Activated naive CD8-positive, alpha-beta T cell treated with anti-CD3 and anti-CD28 coated beads, Interleukin-2, amount 50 U/mL, for 24 hours (primary cell): Measurements from ENCODE around the gene EML5.

Source experiments
- ATAC-seq: fragments of 150-1000 bp; cut with Tn5 transposase; one replicate; pipeline ENCODE4 v1.10.0; 2021
- DNase-seq: peaks from one replicate; pipeline ENCODE4 v3.0.0; 2021
- H3K27ac Mint-ChIP-seq: one replicate; pipeline ENCODE4 v1.8.0; 2021; ENCODE audit warnings: mild to moderate bottlenecking, mixed read lengths
- H3K27me3 Mint-ChIP-seq: one replicate; pipeline ENCODE4 v1.8.0; 2021; ENCODE audit warnings: mixed read lengths
- H3K36me3 Mint-ChIP-seq: one replicate; pipeline ENCODE4 v1.8.0; 2021; ENCODE audit warnings: low read depth, mixed read lengths
- H3K4me1 Mint-ChIP-seq: one replicate; pipeline ENCODE4 v1.8.0; 2021; ENCODE audit warnings: mixed read lengths
- H3K4me3 Mint-ChIP-seq: one replicate; pipeline ENCODE4 v1.8.0; 2021; ENCODE audit warnings: mild to moderate bottlenecking, moderate library complexity, mixed read lengths
- H3K9me3 Mint-ChIP-seq: one replicate; pipeline ENCODE4 v1.8.0; 2021; ENCODE audit warnings: mixed read lengths

The EML5 gene

DNA sequence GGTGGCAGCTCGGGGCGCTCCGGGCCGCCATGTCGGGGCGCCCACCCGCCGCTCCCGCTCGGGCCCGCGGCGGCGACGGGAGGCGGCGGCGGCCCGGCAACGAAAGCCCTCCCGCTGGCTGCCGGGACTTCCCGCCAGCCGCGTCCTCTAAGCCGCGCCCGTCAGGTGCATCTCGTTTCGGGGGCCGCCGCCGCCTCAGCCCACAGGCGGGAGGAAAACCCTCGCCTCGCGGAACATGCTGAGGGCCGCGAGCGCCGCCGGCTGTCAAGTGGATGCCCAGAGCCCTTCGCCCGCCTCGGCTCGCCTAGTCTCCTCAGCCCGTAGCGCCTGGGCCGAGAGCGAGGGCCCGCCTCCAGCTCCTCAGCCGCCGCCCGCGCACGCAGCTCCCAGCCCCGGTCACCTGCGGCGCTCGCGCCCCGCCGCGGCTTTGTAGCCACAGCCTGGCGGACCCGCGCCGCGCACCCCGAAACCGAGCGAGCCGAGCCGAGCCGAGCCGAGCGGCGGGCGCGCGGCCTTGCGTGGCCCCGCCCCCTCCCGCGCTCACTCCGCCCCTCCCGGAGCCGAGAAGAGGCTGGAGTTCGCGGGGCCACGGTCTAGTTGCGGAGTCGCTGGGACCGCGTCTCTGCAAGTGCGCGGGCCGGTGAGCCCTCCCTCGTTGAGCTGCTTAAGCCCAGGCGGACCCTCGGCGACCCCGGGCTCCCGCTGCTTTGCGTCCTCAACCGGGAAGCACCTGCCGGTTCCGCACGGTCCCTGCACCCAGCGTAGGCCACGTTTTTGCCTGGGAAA lies at the start of gene EML5:
Gene EML5 (minus strand): TSS at position 481 of the 786 bp plus-strand sequence. CDS start 450 bp downstream, at position 31.
- peak; percentile 76 for ATAC-seq
- H3K36me3 Mint-ChIP-seq, result no peaks in the 10 kb centered on the region
- H3K27ac Mint-ChIP-seq, result peak within 1 kb of the TSS; percentile 71
- no peaks in the 10 kb centered on the region for H3K9me3 Mint-ChIP-seq
- H3K27me3 Mint-ChIP-seq, result no peaks in the 10 kb centered on the region
- DNase-seq, result peak; percentile 78
- peak within 1 kb of the TSS; percentile 85 for H3K4me3 Mint-ChIP-seq
- peaks cover 34% of the 10 kb centered on the region for H3K4me1 Mint-ChIP-seq

- H3K36me3 Mint-ChIP-seq, result no peaks in the 10 kb centered on the region
- DNase-seq (no peak), ATAC-seq (no peak)
- no peaks in the 10 kb centered on the region for H3K9me3 Mint-ChIP-seq
- H3K27me3 Mint-ChIP-seq, result no peaks in the 10 kb centered on the region
- H3K4me3 Mint-ChIP-seq, result no peak overlapping the region
- H3K4me1 Mint-ChIP-seq, result no peaks in the 10 kb centered on the region
- H3K27ac Mint-ChIP-seq, result no peak overlapping the region
Measured at GRCh38 chr14:88842414-88842813, 49.7 kb upstream of the EML5 start.

DNA sequence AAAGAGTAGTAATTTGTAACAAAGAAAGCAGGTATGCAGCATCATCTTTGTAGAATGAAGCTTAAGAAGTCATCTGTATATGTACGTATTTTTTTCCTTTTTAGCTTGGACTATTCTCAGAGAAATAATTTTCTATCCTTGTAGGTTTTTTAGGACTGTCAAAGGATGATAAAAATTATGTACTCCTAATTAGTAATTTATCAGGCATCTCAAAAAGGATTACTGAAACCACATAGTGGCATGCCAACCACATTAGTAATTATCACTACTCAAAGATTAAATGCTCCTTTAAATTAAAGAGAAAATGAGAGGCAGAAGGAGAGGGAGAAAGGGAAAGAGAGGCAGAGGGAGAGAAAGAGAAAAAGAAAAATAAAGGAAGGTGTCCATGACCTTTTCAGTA lies 49.0 kb upstream of the EML5 start:
- H3K4me1 Mint-ChIP-seq, result no peaks in the 10 kb centered on the region
- H3K4me3 Mint-ChIP-seq, result no peak overlapping the region
- peaks cover 3% of the 10 kb centered on the region for H3K27me3 Mint-ChIP-seq
- H3K36me3 Mint-ChIP-seq, result no peaks in the 10 kb centered on the region
- no peak overlapping the region for H3K27ac Mint-ChIP-seq
- ATAC-seq, result no peak
- H3K9me3 Mint-ChIP-seq, result no peaks in the 10 kb centered on the region
- DNase-seq, result no peak

DNA sequence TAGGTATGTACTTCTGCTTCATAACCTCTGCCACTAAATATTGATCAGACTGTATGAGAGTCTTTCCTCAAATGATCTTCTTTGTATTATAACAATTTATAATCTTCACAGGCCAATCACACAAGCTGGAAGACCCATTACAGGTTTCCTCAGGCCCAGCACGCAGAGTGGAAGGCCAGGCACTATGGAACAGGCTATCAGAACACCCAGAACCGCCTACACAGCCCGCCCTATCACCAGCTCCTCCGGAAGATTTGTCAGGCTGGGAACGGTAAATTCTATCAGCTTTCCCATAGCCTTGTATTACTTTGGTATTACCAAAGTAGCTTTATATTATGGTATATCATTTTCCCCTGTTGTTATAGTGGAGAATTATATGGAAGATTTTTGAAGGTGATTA lies 48.2 kb upstream of the EML5 start:
- DNase-seq, result no peak
- no peak overlapping the region for H3K4me3 Mint-ChIP-seq
- no peaks in the 10 kb centered on the region for H3K36me3 Mint-ChIP-seq
- no peak for ATAC-seq
- H3K4me1 Mint-ChIP-seq, result no peaks in the 10 kb centered on the region
- H3K9me3 Mint-ChIP-seq, result no peaks in the 10 kb centered on the region
- H3K27me3 Mint-ChIP-seq, result peaks cover 3% of the 10 kb centered on the region
- no peak overlapping the region for H3K27ac Mint-ChIP-seq

DNA sequence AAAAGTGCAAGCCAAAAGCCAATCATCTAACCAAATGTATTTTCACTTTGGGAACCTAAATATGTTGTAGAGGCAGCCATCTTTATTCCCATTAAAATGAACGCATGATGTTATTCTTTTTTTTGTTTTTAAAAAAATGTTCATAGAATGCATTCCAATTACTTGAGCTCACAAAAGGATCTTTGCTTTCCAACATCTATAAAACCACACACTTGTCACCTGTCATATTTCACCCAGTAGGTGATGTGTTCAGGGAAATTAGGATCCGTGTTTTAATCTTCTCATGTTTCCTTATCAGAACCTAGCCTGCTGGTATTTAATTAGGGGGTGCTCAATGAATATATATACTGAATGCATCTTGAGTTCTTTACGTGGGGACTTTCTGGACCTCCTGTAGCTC lies 45.3 kb upstream of the EML5 start:
- Mint-ChIP-seq H3K4me3 (no peak overlapping the region), H3K27me3 (peaks cover 3% of the 10 kb centered on the region), H3K4me1 (no peaks in the 10 kb centered on the region), H3K36me3 (no peaks in the 10 kb centered on the region), H3K27ac (no peak overlapping the region), H3K9me3 (no peaks in the 10 kb centered on the region)
- DNase-seq, result no peak
- ATAC-seq, result no peak

- peaks cover 3% of the 10 kb centered on the region for H3K27me3 Mint-ChIP-seq
- H3K9me3 Mint-ChIP-seq, result no peaks in the 10 kb centered on the region
- H3K4me1 Mint-ChIP-seq, result no peaks in the 10 kb centered on the region
- no peak overlapping the region for H3K4me3 Mint-ChIP-seq
- no peak for DNase-seq
- H3K27ac Mint-ChIP-seq, result no peak overlapping the region
- no peaks in the 10 kb centered on the region for H3K36me3 Mint-ChIP-seq
- no peak for ATAC-seq
Measured at GRCh38 chr14:88837495-88837894, 44.7 kb upstream of the EML5 start.

GRCh38 chr14:88835661-88836060 lies 42.9 kb upstream of the EML5 start:
- Mint-ChIP-seq H3K36me3 (no peaks in the 10 kb centered on the region), H3K27ac (no peak overlapping the region), H3K4me3 (no peak overlapping the region), H3K9me3 (no peaks in the 10 kb centered on the region), H3K27me3 (peaks cover 5% of the 10 kb centered on the region), H3K4me1 (peaks cover 7% of the 10 kb centered on the region)
- DNase-seq (no peak), ATAC-seq (no peak)

DNA sequence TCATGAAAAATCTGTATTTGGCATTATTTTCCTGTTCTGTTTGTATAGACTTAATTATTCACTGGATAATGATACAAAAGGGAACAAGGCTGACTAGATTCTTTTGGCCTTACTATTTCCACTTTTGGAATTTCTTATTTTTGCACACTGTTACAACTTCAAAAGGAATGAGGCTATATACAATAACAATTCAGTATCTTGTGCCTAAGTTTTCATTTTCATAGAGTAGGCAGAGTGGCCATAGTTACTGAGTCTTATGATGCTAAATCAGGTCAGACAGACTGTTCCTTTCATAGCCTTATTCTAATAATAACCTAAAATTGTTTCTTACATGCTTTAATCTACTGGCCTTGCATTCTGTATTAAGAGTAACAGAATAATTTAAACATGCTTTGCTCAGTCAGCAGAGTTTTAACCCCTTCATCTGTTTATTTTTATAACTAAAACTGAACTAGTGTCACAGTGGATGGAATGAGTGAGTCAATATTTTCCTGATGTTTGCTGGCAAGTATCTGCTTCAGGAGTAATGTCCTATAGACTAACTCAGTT lies 42.2 kb upstream of the EML5 start:
- no peak overlapping the region for H3K27ac Mint-ChIP-seq
- no peaks in the 10 kb centered on the region for H3K36me3 Mint-ChIP-seq
- no peaks in the 10 kb centered on the region for H3K9me3 Mint-ChIP-seq
- peaks cover 5% of the 10 kb centered on the region for H3K27me3 Mint-ChIP-seq
- no peak for ATAC-seq
- H3K4me1 Mint-ChIP-seq, result peaks cover 7% of the 10 kb centered on the region
- DNase-seq, result no peak
- H3K4me3 Mint-ChIP-seq, result no peak overlapping the region

- H3K36me3 Mint-ChIP-seq, result no peaks in the 10 kb centered on the region
- peaks cover 2% of the 10 kb centered on the region for H3K27me3 Mint-ChIP-seq
- ATAC-seq (no peak), DNase-seq (no peak)
- H3K27ac Mint-ChIP-seq, result no peak overlapping the region
- peaks cover 9% of the 10 kb centered on the region for H3K4me1 Mint-ChIP-seq
- H3K9me3 Mint-ChIP-seq, result no peaks in the 10 kb centered on the region
- no peak overlapping the region for H3K4me3 Mint-ChIP-seq
Measured at GRCh38 chr14:88831284-88831683, 38.5 kb upstream of the EML5 start.

DNA sequence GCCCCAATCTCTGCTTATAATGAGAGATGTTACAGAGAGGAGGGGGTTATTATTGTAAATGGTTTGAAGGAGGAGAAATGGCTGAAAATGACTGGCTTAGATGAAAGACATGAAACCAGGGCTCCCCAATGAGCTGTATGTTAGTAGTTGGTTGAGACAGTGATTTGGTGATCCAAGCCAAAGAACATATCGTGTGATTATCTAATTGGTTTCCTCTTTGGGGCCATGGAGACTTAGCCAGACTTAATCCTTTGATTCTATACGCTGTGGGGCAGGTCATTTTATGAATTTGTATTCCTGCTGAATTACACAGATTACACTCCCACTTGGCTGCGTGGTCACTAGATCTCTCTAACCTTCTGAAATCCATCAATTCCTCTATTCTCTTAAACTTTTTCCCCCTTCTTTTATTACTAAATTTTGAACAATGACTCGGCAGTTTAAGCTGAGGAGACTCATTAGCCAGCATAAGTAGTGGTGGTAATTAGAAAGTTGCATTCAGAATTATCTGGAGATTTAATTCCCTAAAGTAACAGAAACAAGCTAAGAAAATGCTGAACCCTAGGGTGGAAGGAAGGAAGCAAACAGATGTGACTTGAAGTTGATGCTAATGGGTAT lies 37.0 kb upstream of the EML5 start:
- Mint-ChIP-seq H3K27ac (no peak overlapping the region), H3K4me1 (peaks cover 15% of the 10 kb centered on the region), H3K4me3 (no peak overlapping the region), H3K36me3 (no peaks in the 10 kb centered on the region), H3K9me3 (no peaks in the 10 kb centered on the region), H3K27me3 (peaks cover 5% of the 10 kb centered on the region)
- ATAC-seq, result no peak
- no peak for DNase-seq

- no peak for ATAC-seq
- H3K27ac Mint-ChIP-seq, result no peak overlapping the region
- peaks cover 5% of the 10 kb centered on the region for H3K27me3 Mint-ChIP-seq
Measured at GRCh38 chr14:88829188-88829587, 36.4 kb upstream of the EML5 start.

GRCh38 chr14:88825503-88825902 lies 32.8 kb upstream of the EML5 start:
- DNase-seq (no peak), ATAC-seq (no peak)
- H3K27ac Mint-ChIP-seq, result peak overlapping the region; percentile 59
- H3K9me3 Mint-ChIP-seq, result no peaks in the 10 kb centered on the region
- H3K27me3 Mint-ChIP-seq, result peaks cover 3% of the 10 kb centered on the region
- no peaks in the 10 kb centered on the region for H3K36me3 Mint-ChIP-seq
- H3K4me3 Mint-ChIP-seq, result peak overlapping the region; percentile 95
- H3K4me1 Mint-ChIP-seq, result peaks cover 13% of the 10 kb centered on the region

More at GRCh38 chr14:88829188-88829587, 36.4 kb upstream of the EML5 start:
- DNase-seq, result no peak
- peaks cover 17% of the 10 kb centered on the region for H3K4me1 Mint-ChIP-seq
- no peaks in the 10 kb centered on the region for H3K36me3 Mint-ChIP-seq
- H3K9me3 Mint-ChIP-seq, result no peaks in the 10 kb centered on the region
- no peak overlapping the region for H3K4me3 Mint-ChIP-seq

GRCh38 chr14:88825078-88825458 lies 32.3 kb upstream of the EML5 start:
- Mint-ChIP-seq H3K27me3 (peaks cover 3% of the 10 kb centered on the region), H3K36me3 (no peaks in the 10 kb centered on the region), H3K4me1 (peaks cover 13% of the 10 kb centered on the region), H3K27ac (peak overlapping the region; percentile 59), H3K4me3 (peak overlapping the region; percentile 95), H3K9me3 (no peaks in the 10 kb centered on the region)
- DNase-seq (no peak), ATAC-seq (no peak)

- peak; percentile 81 for DNase-seq
- Mint-ChIP-seq H3K9me3 (no peaks in the 10 kb centered on the region), H3K4me1 (peaks cover 13% of the 10 kb centered on the region), H3K36me3 (no peaks in the 10 kb centered on the region), H3K4me3 (peak within 1 kb of the TSS; percentile 95), H3K27me3 (peaks cover 3% of the 10 kb centered on the region), H3K27ac (peak within 1 kb of the TSS; percentile 98)
- ATAC-seq, result peak; percentile 98
Measured at GRCh38 chr14:88824314-88825077, 31.7 kb upstream of the EML5 start, which contains the start of gene TTC8. Gene TTC8, plus strand, starts transcription at chr14:88824651. Its CDS starts 57 bp downstream, at chr14:88824708.
